Lower leg skin (tissue), 3 donors: ENCODE data around the gene VWA8.

ENCODE experiments used
- POLR2A ChIP-seq, 2 donors: fragments of 450-650 bp; IDR thresholded peaks; one replicate each; pipeline ENCODE4 v1.6.1; 2016 to 2017; ENCODE audit warnings: antibody characterized with exemption in 2 of 2, mild to moderate bottlenecking in 1 of 2, moderate library complexity in 1 of 2
- TF ChIP-seq, protein P1 (sequence below), 3 donors: fragments of 450-650 bp; IDR thresholded peaks; one replicate each; pipeline ENCODE4 v1.5.1; 2016; ENCODE audit warnings: antibody characterized with exemption in 3 of 3, mild to moderate bottlenecking in 3 of 3, moderate library complexity in 2 of 3

DNA sequence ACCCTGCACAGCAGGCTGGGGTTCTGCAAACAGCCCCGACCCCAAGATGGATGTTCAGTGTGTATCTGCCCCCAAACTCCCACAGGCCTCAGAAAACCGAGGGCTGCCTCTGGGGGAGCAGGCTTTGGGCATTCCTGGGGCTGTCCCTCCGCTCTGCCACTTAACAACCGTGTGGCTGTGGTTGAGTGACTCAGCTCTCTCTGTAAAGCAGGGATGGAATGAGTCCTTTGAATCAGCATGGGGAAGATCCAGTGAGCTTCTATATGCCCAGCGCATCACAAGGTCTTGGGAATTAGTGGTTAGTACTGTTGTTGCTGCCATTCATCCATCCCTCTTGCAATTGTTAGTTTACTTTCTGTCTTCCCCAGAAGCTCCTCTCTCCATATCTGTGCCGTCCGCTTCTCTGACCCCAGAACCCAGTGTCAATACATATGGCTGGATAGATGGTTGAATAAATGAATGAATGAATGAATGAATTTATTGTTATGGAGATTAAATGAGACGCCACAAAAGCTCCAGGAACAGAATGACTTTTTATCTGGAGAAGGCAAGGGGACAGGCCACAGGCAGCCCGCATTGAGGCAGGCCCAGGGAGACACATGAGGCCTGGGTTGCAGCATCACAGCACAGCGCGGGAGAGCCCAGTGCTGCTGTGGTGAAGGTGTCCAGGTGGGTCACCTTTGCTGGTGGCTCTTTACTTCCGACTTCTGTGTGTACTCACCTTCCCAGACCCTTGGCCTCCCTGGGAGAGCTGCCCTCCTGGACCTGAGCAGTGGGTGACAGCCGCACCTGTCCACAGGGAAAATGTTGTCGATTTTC, 414.3 kb downstream of the VWA8 start:
- TF ChIP-seq, protein P1, sequence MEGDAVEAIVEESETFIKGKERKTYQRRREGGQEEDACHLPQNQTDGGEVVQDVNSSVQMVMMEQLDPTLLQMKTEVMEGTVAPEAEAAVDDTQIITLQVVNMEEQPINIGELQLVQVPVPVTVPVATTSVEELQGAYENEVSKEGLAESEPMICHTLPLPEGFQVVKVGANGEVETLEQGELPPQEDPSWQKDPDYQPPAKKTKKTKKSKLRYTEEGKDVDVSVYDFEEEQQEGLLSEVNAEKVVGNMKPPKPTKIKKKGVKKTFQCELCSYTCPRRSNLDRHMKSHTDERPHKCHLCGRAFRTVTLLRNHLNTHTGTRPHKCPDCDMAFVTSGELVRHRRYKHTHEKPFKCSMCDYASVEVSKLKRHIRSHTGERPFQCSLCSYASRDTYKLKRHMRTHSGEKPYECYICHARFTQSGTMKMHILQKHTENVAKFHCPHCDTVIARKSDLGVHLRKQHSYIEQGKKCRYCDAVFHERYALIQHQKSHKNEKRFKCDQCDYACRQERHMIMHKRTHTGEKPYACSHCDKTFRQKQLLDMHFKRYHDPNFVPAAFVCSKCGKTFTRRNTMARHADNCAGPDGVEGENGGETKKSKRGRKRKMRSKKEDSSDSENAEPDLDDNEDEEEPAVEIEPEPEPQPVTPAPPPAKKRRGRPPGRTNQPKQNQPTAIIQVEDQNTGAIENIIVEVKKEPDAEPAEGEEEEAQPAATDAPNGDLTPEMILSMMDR (IDR thresholded peaks at IDR 0.05) = no peak
- no peak for TF ChIP-seq POLR2A (IDR thresholded peaks at IDR 0.05)
